Measurements from ENCODE around the gene DSP. TPM values are rescaled to one million over a fixed set of nuclear protein-coding genes. Genes with fewer than 3 reads are reported as not detected.

Gene DSP
- total and polyA plus RNA-seq, 2 experiments from 2014 or later: 16.8 to 43.7 TPM

- TF ChIP-seq, protein P1, sequence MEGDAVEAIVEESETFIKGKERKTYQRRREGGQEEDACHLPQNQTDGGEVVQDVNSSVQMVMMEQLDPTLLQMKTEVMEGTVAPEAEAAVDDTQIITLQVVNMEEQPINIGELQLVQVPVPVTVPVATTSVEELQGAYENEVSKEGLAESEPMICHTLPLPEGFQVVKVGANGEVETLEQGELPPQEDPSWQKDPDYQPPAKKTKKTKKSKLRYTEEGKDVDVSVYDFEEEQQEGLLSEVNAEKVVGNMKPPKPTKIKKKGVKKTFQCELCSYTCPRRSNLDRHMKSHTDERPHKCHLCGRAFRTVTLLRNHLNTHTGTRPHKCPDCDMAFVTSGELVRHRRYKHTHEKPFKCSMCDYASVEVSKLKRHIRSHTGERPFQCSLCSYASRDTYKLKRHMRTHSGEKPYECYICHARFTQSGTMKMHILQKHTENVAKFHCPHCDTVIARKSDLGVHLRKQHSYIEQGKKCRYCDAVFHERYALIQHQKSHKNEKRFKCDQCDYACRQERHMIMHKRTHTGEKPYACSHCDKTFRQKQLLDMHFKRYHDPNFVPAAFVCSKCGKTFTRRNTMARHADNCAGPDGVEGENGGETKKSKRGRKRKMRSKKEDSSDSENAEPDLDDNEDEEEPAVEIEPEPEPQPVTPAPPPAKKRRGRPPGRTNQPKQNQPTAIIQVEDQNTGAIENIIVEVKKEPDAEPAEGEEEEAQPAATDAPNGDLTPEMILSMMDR (conservative IDR thresholded peaks at IDR 0.05; ENCODE audit: low read depth in 2 of 2): no peak
- TF ChIP-seq, protein P2, sequence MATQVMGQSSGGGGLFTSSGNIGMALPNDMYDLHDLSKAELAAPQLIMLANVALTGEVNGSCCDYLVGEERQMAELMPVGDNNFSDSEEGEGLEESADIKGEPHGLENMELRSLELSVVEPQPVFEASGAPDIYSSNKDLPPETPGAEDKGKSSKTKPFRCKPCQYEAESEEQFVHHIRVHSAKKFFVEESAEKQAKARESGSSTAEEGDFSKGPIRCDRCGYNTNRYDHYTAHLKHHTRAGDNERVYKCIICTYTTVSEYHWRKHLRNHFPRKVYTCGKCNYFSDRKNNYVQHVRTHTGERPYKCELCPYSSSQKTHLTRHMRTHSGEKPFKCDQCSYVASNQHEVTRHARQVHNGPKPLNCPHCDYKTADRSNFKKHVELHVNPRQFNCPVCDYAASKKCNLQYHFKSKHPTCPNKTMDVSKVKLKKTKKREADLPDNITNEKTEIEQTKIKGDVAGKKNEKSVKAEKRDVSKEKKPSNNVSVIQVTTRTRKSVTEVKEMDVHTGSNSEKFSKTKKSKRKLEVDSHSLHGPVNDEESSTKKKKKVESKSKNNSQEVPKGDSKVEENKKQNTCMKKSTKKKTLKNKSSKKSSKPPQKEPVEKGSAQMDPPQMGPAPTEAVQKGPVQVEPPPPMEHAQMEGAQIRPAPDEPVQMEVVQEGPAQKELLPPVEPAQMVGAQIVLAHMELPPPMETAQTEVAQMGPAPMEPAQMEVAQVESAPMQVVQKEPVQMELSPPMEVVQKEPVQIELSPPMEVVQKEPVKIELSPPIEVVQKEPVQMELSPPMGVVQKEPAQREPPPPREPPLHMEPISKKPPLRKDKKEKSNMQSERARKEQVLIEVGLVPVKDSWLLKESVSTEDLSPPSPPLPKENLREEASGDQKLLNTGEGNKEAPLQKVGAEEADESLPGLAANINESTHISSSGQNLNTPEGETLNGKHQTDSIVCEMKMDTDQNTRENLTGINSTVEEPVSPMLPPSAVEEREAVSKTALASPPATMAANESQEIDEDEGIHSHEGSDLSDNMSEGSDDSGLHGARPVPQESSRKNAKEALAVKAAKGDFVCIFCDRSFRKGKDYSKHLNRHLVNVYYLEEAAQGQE (IDR thresholded peaks at IDR 0.05; ENCODE audit: unreplicated experiment): no peak
Observed at GRCh38 chr6:7636151-7636550, 94.7 kb downstream of the DSP start (continued).

Other genes with a start within 250 kb of the DSP start
- 70.2 and 96.8 TPM in 2 replicates for gene SSR1, start 228.5 kb upstream of the DSP start, total RNA-seq (2014; rRNA removed; shearing (Covaris generic))
- 59.3 and 65.3 TPM in 2 replicates for gene SSR1, start 228.5 kb upstream of the DSP start, polyA plus RNA-seq (2016; fragmentation: Nextera tagmentation; extraction: Ambion mirVana)
- gene CAGE1, start 151.9 kb upstream of the DSP start, total RNA-seq (2014; rRNA removed; shearing (Covaris generic)): 0.07 and 0.08 TPM in 2 replicates
- 0.12 TPM in 1 of 2 replicates, not detected in the other for gene CAGE1, start 151.9 kb upstream of the DSP start, polyA plus RNA-seq (2016; fragmentation: Nextera tagmentation; extraction: Ambion mirVana)
- 15.5 and 15.7 TPM in 2 replicates for gene RIOK1, start 151.9 kb upstream of the DSP start, total RNA-seq (2014; rRNA removed; shearing (Covaris generic))
- 26.4 and 34.3 TPM in 2 replicates for gene RIOK1, start 151.9 kb upstream of the DSP start, polyA plus RNA-seq (2016; fragmentation: Nextera tagmentation; extraction: Ambion mirVana)
- 23.9 and 27.0 TPM in 2 replicates for gene SNRNP48, start 48.5 kb downstream of the DSP start, total RNA-seq (2014; rRNA removed; shearing (Covaris generic))
- gene SNRNP48, start 48.5 kb downstream of the DSP start, polyA plus RNA-seq (2016; fragmentation: Nextera tagmentation; extraction: Ambion mirVana): 12.0 and 17.2 TPM in 2 replicates
- gene BMP6, start 184.4 kb downstream of the DSP start, total RNA-seq (2014; rRNA removed; shearing (Covaris generic)): 2.8 and 3.1 TPM in 2 replicates
- 0.56 and 0.84 TPM in 2 replicates for gene BMP6, start 184.4 kb downstream of the DSP start, polyA plus RNA-seq (2016; fragmentation: Nextera tagmentation; extraction: Ambion mirVana)

Data from GM23338 (cell line).